Activated CD4-positive, alpha-beta T cell treated with anti-CD3 and anti-CD28 coated beads, Interleukin-2, amount 10 ng/mL, durations not matched to agents 7 days and 5 days (primary cell): ENCODE data around the gene CTNNA3. TPM values are rescaled to one million over a fixed set of nuclear protein-coding genes. Genes with fewer than 3 reads are reported as not detected.
"Not testable (repeated sequence)": the region's sequence is repeated elsewhere in the genome, so short reads cannot be mapped to it uniquely, and the experiment has no call there.

Experiments
- CTCF ChIA-PET: fragments of 350-600 bp; sonication (Branson Sonifier 250); formaldehyde crosslinking; loops from one replicate; lab custom pipeline; 2021; ENCODE audit warnings: antibody characterized with exemption; lab: Charles Lee
- POLR2A ChIA-PET: fragments of 350-600 bp; sonication (Branson Sonifier 250); formaldehyde crosslinking; loops from one replicate; lab custom pipeline; 2021; ENCODE audit warnings: antibody characterized with exemption; lab: Charles Lee
- DNase-seq: peaks from one replicate; pipeline ENCODE4 v3.0.0-alpha.2; 2020
- H3K27ac Mint-ChIP-seq: one replicate; pipeline ENCODE4 v1.8.0; 2021; ENCODE audit warnings: mild to moderate bottlenecking, moderate library complexity, mixed read lengths
- H3K27me3 Mint-ChIP-seq: one replicate; pipeline ENCODE4 v1.8.0; 2021; ENCODE audit warnings: mixed read lengths
- H3K36me3 Mint-ChIP-seq: one replicate; pipeline ENCODE4 v1.8.0; 2021; ENCODE audit warnings: low read depth, mixed read lengths
- H3K4me1 Mint-ChIP-seq: one replicate; pipeline ENCODE4 v1.8.0; 2021; ENCODE audit warnings: mixed read lengths
- H3K4me3 Mint-ChIP-seq: one replicate; pipeline ENCODE4 v1.8.0; 2021; ENCODE audit warnings: mild to moderate bottlenecking, moderate library complexity, mixed read lengths
- H3K9me3 Mint-ChIP-seq: one replicate; pipeline ENCODE4 v1.8.0; 2021; ENCODE audit warnings: mixed read lengths
- total RNA-seq, 2 experiments: library from RNA; stranded (reverse); gene quantifications; one replicate each; pipeline ENCODE4 v1.2.3, GENCODE V29; 2021

Gene CTNNA3
- total RNA-seq, 2 experiments from 2014 or later: 0.57 to 0.58 TPM

- H3K4me3 Mint-ChIP-seq: no peak overlapping the region
- H3K27ac Mint-ChIP-seq: no peak overlapping the region
- H3K9me3 Mint-ChIP-seq: no peaks in the 10 kb centered on the region
- ChIA-PET POLR2A (no interaction called here), CTCF (no interaction called here)
- no peak for DNase-seq
- H3K4me1 Mint-ChIP-seq: no peaks in the 10 kb centered on the region
- H3K36me3 Mint-ChIP-seq: no peaks in the 10 kb centered on the region
- H3K27me3 Mint-ChIP-seq: peaks cover 3% of the 10 kb centered on the region
Measured at GRCh38 chr10:67575532-67575931, 120.5 kb downstream of the CTNNA3 start.

DNA sequence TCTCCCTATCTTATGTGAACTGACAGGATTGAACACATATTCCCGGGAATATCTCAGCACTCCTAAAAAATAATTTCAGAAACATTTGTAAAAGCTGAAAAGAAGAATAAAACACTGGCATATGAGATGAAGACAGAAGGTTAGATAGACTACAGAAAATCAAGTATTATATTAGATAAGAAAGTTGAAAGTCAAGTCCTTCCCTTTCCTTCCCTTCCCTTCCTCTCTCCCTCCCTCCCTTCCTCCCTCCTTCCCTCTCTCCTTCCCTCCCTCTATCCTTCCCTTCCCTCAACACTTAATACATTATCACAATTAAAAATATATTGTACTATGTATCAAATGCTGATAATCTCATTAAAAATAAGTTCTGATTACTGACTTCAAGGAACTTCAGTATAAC is 122.5 kb downstream of the CTNNA3 start:
- Mint-ChIP-seq H3K4me1 (no peaks in the 10 kb centered on the region), H3K9me3 (no peaks in the 10 kb centered on the region), H3K27ac (no peak overlapping the region), H3K4me3 (no peak overlapping the region), H3K27me3 (peaks cover 3% of the 10 kb centered on the region), H3K36me3 (no peaks in the 10 kb centered on the region)
- ChIA-PET POLR2A (no interaction called here), CTCF (no interaction called here)
- DNase-seq: no peak

DNA sequence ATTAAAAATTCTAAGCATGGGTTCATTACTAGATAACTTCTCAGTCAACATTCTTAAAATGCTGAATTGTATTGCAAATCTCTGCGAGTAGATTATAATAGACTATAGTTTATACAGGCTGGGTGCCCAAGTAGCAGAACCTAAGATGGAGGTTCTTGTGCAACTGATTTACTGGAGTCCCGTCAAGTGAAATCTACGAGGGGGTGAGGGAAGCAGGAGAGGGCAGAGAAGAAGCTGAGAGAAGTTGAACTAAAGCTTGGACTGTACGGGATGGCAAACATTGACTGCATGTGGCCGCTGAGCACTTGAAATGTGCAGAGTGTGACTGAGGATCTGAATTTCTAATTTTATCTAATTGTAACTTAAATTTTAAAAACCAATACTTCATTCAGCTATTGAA is 124.5 kb downstream of the CTNNA3 start:
- Mint-ChIP-seq H3K4me1 (no peaks in the 10 kb centered on the region), H3K36me3 (no peaks in the 10 kb centered on the region), H3K27me3 (peaks cover 3% of the 10 kb centered on the region), H3K9me3 (no peaks in the 10 kb centered on the region), H3K27ac (no peak overlapping the region), H3K4me3 (no peak overlapping the region)
- no peak for DNase-seq
- CTCF ChIA-PET: no interaction called here
- POLR2A ChIA-PET: no interaction called here

DNA sequence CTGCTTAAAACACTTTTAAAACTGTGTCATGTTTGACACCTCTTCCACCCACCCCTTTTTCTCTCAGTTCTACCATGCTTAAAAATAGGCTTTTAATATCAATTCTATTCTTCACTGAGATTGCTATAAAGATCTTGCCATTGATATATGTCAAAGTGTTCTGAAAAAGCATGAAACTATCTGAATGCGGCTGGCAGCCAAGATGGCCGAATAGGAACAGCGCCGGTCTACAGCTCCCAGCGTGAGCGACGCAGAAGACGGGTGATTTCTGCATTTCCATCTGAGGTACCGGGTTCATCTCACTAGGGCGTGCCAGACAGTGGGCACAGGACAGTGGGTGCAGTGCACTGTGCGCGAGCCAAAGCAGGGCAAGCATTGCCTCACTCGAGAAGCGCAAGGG is 137.7 kb downstream of the CTNNA3 start:
- H3K36me3 Mint-ChIP-seq, POLR2A ChIA-PET, H3K4me1 Mint-ChIP-seq: not testable (repeated sequence)

DNA sequence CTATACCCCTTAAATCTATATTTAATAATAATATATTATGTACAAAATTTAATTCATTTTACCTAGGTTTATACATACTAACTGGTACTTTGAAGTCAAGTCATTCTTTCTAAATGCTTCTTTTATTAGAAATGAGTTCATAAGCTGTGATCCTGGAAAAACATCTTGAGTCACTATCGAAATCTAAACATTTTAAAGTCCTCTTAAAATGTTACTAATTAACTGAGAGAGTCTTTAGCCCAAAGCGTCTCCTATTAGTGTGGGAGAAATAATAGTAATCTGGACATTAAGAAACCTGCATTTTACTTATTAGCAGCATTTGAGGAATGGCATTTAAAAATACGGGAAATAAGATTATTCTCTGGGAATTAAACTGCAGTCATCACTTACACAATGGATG is 142.7 kb downstream of the CTNNA3 start:
- no peaks in the 10 kb centered on the region for H3K4me1 Mint-ChIP-seq
- no peak for DNase-seq
- no peaks in the 10 kb centered on the region for H3K9me3 Mint-ChIP-seq
- no peak overlapping the region for H3K27ac Mint-ChIP-seq
- peaks cover 3% of the 10 kb centered on the region for H3K27me3 Mint-ChIP-seq
- POLR2A ChIA-PET: no interaction called here
- CTCF ChIA-PET: no interaction called here
- no peak overlapping the region for H3K4me3 Mint-ChIP-seq
- H3K36me3 Mint-ChIP-seq: no peaks in the 10 kb centered on the region

More for the DNA sequence above, 137.7 kb downstream of the CTNNA3 start:
- DNase-seq, H3K27me3 Mint-ChIP-seq, H3K4me3 Mint-ChIP-seq, H3K9me3 Mint-ChIP-seq, H3K27ac Mint-ChIP-seq: not testable (repeated sequence)
- CTCF ChIA-PET: interaction anchor here (0.6 kb wide), 1 partner anchor 510 kb away, joined by 3 read pairs; no protein-coding TSS in a partner anchor

GRCh38 chr10:67550838-67551402 is 145.1 kb downstream of the CTNNA3 start:
- DNase-seq: no peak
- ChIA-PET CTCF (no interaction called here), POLR2A (no interaction called here)
- Mint-ChIP-seq H3K4me1 (no peaks in the 10 kb centered on the region), H3K36me3 (no peaks in the 10 kb centered on the region), H3K27ac (no peak overlapping the region), H3K27me3 (peaks cover 3% of the 10 kb centered on the region), H3K4me3 (no peak overlapping the region), H3K9me3 (no peaks in the 10 kb centered on the region)

DNA sequence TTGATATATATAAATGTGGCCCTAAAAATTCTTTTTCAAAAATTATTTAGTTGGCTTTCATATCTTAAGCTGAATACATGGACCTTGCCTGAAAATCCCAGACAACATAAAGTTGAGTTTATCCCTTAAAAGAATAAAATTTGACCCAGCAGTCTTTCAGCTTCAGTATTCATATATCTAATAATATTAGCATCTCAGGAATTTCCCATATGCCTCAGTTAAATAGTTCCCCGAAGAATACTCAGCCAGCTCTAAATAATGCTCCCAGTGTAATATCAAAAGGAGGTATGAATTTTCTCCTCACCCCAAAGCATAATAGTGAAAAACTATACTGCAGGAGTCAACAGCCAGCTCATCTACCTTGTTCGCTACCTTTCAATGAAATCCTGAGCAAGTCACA is 145.9 kb downstream of the CTNNA3 start:
- no peak for DNase-seq
- Mint-ChIP-seq H3K27ac (no peak overlapping the region), H3K27me3 (peaks cover 3% of the 10 kb centered on the region), H3K4me1 (no peaks in the 10 kb centered on the region), H3K9me3 (no peaks in the 10 kb centered on the region), H3K4me3 (no peak overlapping the region), H3K36me3 (no peaks in the 10 kb centered on the region)
- ChIA-PET CTCF (no interaction called here), POLR2A (no interaction called here)

DNA sequence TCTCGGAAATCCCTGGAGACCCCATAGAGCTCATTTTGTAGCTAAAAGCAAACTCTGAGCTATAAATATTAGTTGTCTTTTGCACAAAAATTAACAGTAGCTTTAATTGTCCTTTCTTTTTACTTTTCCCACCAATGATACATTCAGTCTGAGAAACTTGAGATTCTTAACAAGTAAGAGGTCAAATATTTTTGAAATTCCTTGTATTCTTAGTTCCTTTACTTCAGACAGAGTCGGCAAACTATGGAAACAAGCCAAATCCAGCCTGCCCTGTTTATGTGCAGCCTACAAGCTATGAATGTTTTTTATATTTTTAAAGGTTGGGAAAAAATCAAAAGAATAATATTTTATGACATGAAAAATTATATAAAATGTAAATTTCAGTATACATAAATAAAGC is 146.6 kb downstream of the CTNNA3 start:
- H3K27me3 Mint-ChIP-seq: peaks cover 3% of the 10 kb centered on the region
- no peaks in the 10 kb centered on the region for H3K9me3 Mint-ChIP-seq
- CTCF ChIA-PET: interaction anchor here (1.0 kb wide), 1 partner anchor 20 kb away, joined by 4 read pairs; no protein-coding TSS in a partner anchor
- no peaks in the 10 kb centered on the region for H3K36me3 Mint-ChIP-seq
- no peaks in the 10 kb centered on the region for H3K4me1 Mint-ChIP-seq
- POLR2A ChIA-PET: no interaction called here
- H3K27ac Mint-ChIP-seq: no peak overlapping the region
- DNase-seq: no peak
- no peak overlapping the region for H3K4me3 Mint-ChIP-seq

DNA sequence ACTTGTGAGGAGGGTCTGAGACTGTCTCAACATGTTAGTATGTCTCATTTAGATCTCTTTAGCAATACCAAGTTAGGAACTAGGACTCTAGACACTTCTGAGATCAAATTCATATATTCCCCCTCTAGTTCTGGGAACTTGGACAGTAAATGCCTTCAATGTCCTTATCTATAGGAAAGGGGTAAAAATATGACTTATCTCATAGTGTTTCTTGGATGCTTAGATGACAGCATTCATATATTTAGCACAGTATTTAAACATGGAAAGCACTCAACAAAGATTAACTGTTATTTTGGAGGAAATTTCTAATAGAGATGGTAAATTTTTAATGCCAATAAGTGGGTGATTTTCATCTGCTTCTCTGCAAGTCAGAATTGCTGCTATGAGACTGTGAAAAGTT is 154.6 kb downstream of the CTNNA3 start:
- H3K9me3 Mint-ChIP-seq: no peaks in the 10 kb centered on the region

GRCh38 chr10:67539312-67539711 is 156.7 kb downstream of the CTNNA3 start:
- H3K36me3 Mint-ChIP-seq: no peaks in the 10 kb centered on the region
- DNase-seq: no peak
- no peak overlapping the region for H3K27ac Mint-ChIP-seq
- ChIA-PET POLR2A (no interaction called here), CTCF (interaction anchor here (1.1 kb wide), 1 partner anchor 574 kb away, joined by 3 read pairs; no protein-coding TSS in a partner anchor)
- H3K27me3 Mint-ChIP-seq: peaks cover 7% of the 10 kb centered on the region
- H3K4me1 Mint-ChIP-seq: peaks cover 1% of the 10 kb centered on the region
- no peaks in the 10 kb centered on the region for H3K9me3 Mint-ChIP-seq
- H3K4me3 Mint-ChIP-seq: no peak overlapping the region

More for the DNA sequence above, 154.6 kb downstream of the CTNNA3 start:
- ChIA-PET POLR2A (no interaction called here), CTCF (no interaction called here)
- no peak overlapping the region for H3K27ac Mint-ChIP-seq
- H3K4me1 Mint-ChIP-seq: peaks cover 1% of the 10 kb centered on the region
- H3K27me3 Mint-ChIP-seq: peaks cover 7% of the 10 kb centered on the region
- H3K4me3 Mint-ChIP-seq: no peak overlapping the region
- DNase-seq: no peak
- H3K36me3 Mint-ChIP-seq: no peaks in the 10 kb centered on the region

DNA sequence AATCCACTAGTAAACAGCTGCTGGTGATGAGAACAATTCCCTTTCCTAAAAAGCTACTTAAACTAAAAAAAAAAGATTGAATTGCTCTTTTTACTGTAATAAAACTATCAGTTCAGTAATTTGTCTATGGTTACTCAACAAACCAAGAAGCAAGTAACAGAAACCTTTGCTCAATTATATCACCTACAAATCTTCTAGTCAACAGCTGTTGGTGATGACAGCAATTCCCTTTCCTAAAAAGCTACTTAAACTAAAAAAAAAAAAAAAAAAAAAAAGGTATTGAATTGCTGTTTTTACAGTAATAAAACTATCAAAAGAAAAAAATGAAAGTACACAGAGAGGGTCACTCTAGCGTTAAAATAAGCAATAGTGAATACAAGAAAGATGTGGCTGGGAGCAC is 158.1 kb downstream of the CTNNA3 start:
- ChIA-PET CTCF (no interaction called here), POLR2A (no interaction called here)
- Mint-ChIP-seq H3K27ac (no peak overlapping the region), H3K4me1 (peaks cover 1% of the 10 kb centered on the region), H3K9me3 (no peaks in the 10 kb centered on the region), H3K27me3 (peaks cover 5% of the 10 kb centered on the region), H3K36me3 (no peaks in the 10 kb centered on the region), H3K4me3 (no peak overlapping the region)
- DNase-seq: no peak

DNA sequence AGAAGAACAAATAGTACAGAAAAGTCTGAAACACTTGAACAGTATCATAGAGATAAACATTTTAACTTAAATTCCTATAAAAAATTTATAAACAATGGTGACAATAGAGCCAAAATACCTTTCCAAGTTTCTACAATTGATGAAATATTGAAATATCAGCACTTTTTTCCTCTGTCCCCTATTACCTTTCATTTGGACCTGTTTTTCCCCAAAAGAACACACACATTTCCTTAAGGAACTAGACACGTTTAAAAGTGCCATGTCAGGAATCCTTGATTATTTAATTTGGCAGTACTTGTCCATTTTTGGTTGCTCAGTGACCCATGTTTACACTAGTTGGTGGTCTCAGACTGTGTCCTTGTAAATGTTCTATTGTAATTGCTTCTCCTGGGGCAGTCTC is 162.6 kb downstream of the CTNNA3 start:
- Mint-ChIP-seq H3K27me3 (peaks cover 6% of the 10 kb centered on the region), H3K36me3 (no peaks in the 10 kb centered on the region), H3K9me3 (no peaks in the 10 kb centered on the region), H3K4me3 (no peak overlapping the region), H3K4me1 (peaks cover 1% of the 10 kb centered on the region), H3K27ac (no peak overlapping the region)
- CTCF ChIA-PET: no interaction called here
- no peak for DNase-seq
- POLR2A ChIA-PET: no interaction called here

DNA sequence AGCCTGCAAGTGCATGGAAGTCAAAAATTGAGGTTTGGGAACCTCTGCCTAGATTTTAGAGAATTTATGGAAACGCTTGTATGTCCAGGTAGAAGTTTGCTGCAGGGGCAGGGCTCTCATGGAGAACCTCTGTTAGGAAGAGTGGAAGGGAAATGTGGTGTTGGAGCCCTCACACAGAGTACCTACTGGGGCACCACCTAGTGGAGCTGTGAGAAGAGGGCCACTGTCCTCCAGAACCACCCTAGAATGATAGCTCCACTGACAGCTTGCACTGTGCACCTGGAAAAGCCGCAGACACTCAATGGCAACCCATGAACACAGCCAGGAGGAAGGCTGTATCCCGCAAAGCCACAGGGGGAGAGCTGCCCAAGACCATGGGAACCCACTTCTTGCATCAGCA is 165.0 kb downstream of the CTNNA3 start:
- H3K27ac Mint-ChIP-seq, H3K9me3 Mint-ChIP-seq, DNase-seq, H3K4me1 Mint-ChIP-seq, H3K27me3 Mint-ChIP-seq, H3K36me3 Mint-ChIP-seq, POLR2A ChIA-PET, CTCF ChIA-PET, H3K4me3 Mint-ChIP-seq: not testable (repeated sequence)

GRCh38 chr10:67527351-67527750 is 168.6 kb downstream of the CTNNA3 start:
- no peaks in the 10 kb centered on the region for H3K9me3 Mint-ChIP-seq
- no peak for DNase-seq
- POLR2A ChIA-PET: no interaction called here
- no peak overlapping the region for H3K4me3 Mint-ChIP-seq
- H3K4me1 Mint-ChIP-seq: no peaks in the 10 kb centered on the region
- H3K27me3 Mint-ChIP-seq: peaks cover 9% of the 10 kb centered on the region
- CTCF ChIA-PET: no interaction called here
- H3K27ac Mint-ChIP-seq: no peak overlapping the region
- no peaks in the 10 kb centered on the region for H3K36me3 Mint-ChIP-seq
